ENCODE measurements around the gene STK32C.

- TF ChIP-seq POLR2A (IDR thresholded peaks at IDR 0.05) (no peak), CTCF (IDR thresholded peaks at IDR 0.05) (no peak), POLR2AphosphoS5 (IDR thresholded peaks at IDR 0.05; ENCODE audit: insufficient read depth in 1 of 2, low read depth in 1 of 2) (no peak)
Measured at GRCh38 chr10:132172091-132173066, 135.4 kb downstream of the STK32C start.
